NOMO-1 (cell line): Measurements from ENCODE around the gene PRDM1.

Experiments
- DNase-seq, 2 experiments: peaks; one replicate each; lab custom pipeline; 2025; ENCODE audit not compliant: unreplicated experiment in 2 of 2; lab: John Stamatoyannopoulos, UW

The PRDM1 gene

DNA sequence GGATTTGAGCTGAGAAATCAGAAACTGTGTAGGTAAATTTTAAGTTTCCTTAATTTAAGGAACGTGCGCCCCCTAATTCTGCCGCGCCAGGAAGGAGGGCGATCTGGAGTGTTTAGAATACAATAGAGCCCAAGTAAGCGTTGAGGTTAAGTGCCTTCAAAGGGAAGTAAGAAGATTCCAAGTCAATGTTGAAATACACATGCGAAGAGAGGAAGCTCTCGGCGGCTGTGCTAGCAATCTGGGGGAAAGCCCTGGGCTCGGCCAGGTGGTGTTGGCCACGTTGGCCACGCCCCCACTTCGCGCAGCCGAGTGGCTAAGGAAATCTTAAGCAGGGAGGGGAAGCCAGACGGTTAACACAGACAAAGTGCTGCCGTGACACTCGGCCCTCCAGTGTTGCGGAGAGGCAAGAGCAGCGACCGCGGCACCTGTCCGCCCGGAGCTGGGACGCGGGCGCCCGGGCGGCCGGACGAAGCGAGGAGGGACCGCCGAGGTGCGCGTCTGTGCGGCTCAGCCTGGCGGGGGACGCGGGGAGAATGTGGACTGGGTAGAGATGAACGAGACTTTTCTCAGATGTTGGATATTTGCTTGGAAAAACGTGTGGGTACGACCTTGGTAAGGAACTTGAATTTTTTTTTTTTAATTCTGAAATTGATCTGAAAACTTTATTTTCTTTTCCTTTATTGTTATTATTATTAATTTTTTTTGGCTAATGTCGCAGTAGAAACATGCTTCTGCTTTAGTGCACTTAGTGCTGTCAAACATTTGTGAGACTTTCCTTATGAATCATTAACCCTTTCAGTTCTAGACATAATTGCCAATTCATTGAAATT lies at the start of gene PRDM1:
PRDM1 (plus strand) TSS at position 353 of the 830 bp plus-strand sequence; CDS start at position 571, 218 bp downstream.
- DNase-seq = peak; percentile 95

- DNase-seq = no peak
Measured at GRCh38 chr6:106037060-106037459, 49.1 kb upstream of the PRDM1 start.

- DNase-seq = no peak
Measured at GRCh38 chr6:106039897-106040592, 46.1 kb upstream of the PRDM1 start.

- DNase-seq = no peak
Measured at GRCh38 chr6:106044151-106044550, 42.0 kb upstream of the PRDM1 start.

DNA sequence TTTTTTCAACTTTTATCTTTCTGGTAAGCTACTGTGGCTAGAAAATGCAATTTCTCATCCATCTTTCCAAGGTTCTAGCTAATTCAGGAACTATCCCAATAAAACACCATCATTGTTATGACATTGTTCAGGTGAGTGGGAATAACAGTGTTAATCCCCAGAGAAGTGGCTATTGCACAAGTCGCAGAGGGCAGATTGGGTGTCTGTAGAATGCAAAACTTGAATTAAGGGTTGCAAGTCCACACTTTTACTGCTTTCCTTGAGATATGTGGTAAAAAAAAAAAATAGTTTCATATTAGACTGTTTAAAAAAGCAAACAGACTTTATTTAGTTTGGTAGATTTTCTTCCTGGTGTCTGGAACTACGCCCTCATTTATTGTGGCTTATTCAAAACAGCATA lies 41.1 kb upstream of the PRDM1 start:
- DNase-seq = no peak

DNA sequence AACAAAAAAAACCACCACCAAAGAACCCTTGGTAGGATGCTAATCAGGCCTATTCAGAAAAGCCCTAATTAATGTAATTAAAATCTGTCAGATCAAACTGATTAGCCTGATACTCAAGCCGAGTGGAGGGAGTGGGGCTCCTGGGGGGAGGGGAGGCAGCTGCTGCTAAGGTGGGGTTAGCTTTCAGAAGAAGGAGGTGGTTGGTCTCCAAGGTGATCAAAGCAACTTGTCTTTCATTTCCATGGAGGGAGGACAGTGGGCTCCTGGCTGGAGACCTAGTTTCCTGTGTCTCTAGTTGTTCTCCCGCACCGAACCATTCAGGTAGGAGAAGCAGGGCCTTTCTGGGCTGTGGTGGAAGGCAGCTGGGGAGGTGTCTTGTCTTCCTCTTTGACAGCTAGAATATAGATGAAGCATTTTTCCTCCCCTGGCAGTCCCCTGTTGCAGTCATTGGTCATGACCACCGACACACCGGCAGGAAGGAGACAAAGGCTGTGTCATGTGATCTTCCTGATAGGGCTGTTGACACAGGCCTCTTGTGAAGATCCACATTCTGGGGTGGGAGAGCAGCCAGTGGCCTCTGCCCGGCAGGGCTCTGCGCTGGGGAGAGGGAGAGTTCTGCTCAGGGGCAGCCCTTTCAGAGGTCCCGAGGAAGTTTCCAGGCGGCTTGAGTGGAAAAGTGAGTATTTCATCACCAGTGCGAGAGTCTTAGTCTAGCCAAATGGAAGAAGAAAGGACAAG lies 39.9 kb upstream of the PRDM1 start:
- no peak for DNase-seq

DNA sequence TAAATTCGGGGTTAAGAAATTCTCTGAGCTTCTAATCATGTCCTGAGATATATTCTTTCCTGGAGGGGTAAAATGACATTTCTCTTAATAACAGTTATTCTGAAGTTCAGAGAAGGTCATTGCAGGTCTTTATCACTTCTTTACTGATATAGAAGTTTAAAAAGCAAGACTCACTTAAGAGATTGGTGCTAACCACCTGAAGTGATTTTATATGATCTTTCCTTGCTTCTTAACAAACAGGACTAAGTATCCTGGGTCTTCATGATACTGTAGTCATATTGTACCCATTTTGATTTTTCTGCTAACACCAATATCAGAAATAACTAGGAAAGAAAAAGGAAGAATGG lies 39.3 kb upstream of the PRDM1 start:
- no peak for DNase-seq

GRCh38 chr6:106048336-106048735 lies 37.8 kb upstream of the PRDM1 start:
- DNase-seq = no peak

GRCh38 chr6:106050538-106050937 lies 35.6 kb upstream of the PRDM1 start:
- DNase-seq = no peak

DNA sequence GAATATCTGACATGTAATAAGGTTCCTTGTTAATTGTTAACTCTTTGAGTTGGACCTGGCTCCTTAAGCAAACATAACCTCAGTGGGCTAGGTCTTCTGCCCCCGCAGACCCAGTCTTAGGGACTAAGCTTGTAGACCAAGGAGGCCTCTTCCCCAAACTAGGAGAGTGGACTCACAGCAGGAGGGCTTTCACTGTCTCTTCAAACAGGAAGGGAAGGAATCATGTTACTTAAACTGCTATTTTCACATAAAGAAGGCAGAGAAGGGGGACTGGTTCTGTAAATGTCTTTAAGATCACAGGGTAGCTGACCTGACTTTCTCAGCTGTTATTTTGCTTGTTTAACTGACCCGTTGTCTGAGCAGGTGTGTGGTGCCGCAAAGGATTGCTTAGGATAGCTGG lies 34.9 kb upstream of the PRDM1 start:
- no peak for DNase-seq

GRCh38 chr6:106053484-106054205 lies 32.5 kb upstream of the PRDM1 start:
- DNase-seq = no peak

DNA sequence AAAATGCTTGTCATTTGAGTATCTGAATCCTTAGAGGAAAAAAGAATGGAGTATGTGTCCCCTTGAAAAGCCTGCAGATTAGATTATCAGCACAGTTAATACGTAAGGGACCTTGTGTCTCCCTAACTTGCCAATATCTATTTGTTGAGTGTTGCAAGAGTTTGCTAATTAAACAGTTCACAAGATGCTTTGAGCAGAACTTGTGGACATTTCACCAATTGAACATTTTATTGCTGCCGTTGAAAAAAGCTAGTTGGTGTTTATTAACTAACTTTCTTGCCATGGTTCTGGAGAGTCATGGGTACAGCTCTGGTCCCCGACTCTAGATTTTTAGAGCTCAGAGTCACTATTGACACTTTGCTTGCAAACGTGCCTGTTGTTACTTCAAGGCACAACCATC lies 30.6 kb upstream of the PRDM1 start:
- no peak for DNase-seq

DNA sequence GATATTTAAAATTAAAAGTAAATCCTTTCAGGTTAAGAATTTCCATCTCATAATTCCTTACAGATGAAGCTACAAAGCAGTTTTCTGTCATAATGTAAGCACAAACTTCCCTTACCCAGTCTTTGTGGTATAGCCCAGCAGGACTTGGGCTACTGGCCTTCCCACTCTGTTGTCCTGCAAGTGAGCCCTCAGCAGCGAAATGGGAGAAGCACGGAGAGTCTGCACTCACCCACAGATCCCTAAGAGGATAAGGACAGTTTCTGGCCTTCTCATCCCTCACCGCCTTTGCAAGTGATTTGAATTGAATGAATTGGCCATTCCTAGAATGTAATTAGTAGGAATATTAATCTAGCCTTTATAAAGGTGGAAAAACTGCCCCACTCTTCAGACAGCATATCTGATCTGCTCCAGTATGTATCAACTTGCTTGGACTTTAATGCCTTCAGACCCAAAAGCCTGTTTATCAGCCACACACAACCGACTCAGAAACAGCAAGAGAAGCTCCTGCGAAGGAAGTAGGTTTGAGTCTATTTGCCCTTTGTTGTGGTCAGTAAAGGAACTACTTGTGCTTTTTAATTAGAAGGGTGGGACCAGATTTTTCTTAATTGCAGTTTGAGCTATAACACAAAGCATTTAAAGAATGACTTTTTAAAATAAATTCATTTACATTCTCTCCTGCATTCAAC lies 29.9 kb upstream of the PRDM1 start:
- DNase-seq = peak in 1 of 2 experiments; percentile 1

DNA sequence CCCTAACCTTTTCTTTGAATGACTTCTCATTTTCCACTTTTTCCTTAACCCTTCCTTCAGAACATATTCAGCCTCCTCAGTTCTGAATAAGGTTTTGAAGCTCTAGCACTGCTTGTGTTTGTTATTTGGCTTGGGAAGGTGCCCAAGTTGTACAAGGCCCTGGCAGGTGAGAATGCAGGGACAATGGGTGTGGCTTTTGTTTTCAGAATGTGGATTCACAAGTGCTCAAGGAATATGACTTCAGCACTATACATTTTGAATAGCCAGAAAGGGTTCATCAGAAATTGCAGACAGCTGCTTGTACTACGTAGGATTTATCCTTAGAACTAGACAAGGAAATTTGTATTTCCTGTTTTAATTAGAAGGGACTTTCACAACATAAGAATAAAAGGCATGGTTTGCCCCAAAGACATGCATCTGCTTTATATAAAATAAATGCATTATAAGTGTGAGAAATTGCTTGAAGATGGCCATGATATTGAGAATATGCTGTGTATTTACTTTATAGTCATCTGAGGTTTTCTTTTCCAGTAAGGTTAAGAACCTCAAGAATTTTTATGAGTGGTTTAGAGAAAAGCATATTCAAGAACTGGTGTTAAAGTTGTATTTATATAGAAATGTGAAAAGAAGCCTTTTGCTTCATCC lies 29.3 kb upstream of the PRDM1 start:
- no peak for DNase-seq

GRCh38 chr6:106059331-106059730 lies 26.8 kb upstream of the PRDM1 start:
- no peak for DNase-seq

DNA sequence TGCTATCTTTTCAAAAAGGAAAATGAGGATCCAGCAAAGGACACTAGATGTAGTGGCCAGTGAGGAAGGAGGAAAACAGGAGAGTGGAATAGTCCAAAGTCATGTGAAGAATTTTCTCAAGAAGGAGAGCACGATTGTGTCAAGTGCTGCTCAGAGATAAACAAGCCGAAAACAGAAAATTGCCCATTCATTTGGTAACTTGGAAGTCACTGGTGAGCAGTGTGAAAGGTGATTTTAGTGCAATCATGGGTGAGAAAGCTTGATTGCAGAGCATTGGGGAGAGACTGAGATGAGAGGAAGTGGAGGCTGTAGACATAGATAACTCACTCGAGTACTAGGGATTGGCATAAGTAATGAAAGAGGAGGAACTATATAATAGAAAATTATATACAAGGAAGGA lies 26.0 kb upstream of the PRDM1 start:
- DNase-seq = peak in 1 of 2 experiments; percentile 15

- no peak for DNase-seq
Measured at GRCh38 chr6:106063448-106063850, 22.7 kb upstream of the PRDM1 start.

DNA sequence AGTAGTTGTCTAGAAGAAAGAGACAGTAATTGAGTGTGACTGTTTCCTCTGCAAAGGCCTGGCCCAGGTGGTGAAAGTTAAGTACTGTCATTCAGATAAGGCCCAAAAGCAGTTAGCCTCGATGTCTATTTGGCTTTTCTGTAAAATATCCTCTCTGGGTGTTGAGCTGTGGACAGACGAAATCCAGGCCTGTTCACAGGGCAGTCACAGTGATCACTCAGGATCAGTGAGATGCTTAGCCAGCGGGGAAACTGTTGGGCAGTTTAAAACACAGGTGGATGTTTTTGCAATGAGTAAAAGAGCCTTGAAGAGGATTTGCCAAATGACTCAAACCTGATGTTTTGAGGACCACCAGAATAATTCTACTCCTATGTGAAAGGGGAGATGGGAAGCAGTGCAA lies 22.0 kb upstream of the PRDM1 start:
- no peak for DNase-seq

DNA sequence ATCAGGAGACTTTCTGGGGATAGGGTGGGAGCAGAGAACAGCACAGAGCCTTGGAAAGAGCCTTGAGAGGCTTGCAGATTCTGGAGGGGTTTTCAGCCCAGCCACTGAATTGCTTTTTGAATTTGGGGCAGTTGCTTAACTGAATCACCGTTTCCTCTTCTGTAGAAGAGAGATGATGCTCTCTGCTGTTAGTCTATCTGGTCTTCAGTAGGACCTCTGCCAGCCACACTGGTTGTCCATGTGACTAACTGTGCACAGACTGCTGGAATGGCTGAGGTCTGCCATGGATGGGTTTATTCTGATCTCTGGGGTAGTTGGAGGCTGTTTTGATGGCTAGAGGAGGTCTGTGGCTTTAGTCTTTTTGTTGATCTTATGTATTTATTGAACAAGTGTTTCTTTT lies 21.4 kb upstream of the PRDM1 start:
- no peak for DNase-seq

DNA sequence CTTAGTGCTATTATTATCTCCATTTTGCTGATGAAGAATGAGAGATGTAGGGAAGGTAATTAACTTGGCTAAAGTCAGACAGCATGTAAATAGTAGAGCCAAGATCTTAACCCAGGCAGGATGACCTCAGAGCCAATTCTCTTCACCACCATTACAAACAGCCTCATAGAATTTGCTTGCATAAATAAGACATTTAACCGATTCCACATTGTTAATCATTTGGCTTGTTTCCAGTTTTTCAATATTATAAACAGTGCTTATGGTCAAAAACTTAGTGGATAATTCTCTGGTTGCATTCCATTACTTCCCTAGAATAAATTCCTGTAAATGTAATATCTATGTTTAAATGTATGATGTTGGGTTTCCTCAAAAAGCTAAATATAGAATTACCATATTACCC lies 19.1 kb upstream of the PRDM1 start:
- DNase-seq = no peak
